Right lobe of liver (tissue), 4 donors: ENCODE results near the gene ITPK1.

Experiments
- CTCF ChIP-seq, 4 donors: fragments of 200-600 bp in 3 of 4; fragments of 450-650 bp in 1 of 4; IDR thresholded peaks; one replicate each; pipeline versions ENCODE4 v1.5.1 to v1.8.0; 2016 to 2022; ENCODE audit warnings: antibody characterized with exemption in 4 of 4, mild to moderate bottlenecking in 2 of 4
- POLR2A ChIP-seq: fragments of 450-650 bp; IDR thresholded peaks from one replicate; pipeline ENCODE4 v1.6.1; 2017; ENCODE audit warnings: antibody characterized with exemption, mild to moderate bottlenecking
- donor health status: DM: no; HTN: no; CAD: no.
- donor health status: DM: no; HTN: no; CAD: no.
- donor health status: DM: no; HTN: yes; CAD: no.

DNA sequence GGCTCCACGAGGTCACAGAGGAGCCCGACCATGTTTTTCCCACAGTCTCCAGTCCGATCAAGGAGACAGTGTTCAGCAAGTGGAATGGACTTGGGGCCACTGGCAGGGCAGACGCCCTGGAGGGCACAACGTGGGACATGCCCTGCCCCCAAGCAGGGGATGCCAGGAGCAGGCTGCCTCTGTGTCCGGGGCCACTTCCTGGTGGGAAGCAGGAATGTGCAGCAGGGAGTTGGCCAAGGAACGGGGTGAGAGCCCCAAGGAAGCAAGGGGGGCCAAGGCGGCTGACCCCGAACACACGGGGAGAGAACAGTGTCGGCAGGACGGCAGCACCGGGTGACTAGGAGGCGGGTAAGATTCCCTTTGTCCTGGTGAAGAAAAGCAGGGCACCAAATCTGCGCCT, 100.2 kb downstream of the ITPK1 start:
- TF ChIP-seq CTCF (IDR thresholded peaks at IDR 0.05), result no peak
- no peak for TF ChIP-seq POLR2A
